ENCODE results near the gene GMPPA. TPM values are rescaled to one million over a fixed set of nuclear protein-coding genes. Genes with fewer than 3 reads are reported as not detected.
A peak's percentile ranks its signal among the peaks of the same experiment; 100 is the strongest.

The GMPPA gene
- total and polyA plus RNA-seq, 4 donors: 19.0 to 29.8 (median 21.4) TPM

GRCh38 chr2:219536967-219537366 is 38.3 kb downstream of the GMPPA start:
- peak overlapping the region; percentile 93 for H3K27ac ChIP-seq (ENCODE audit: low read depth, low read length)
- no peaks in the 10 kb centered on the region for H3K27me3 ChIP-seq (ENCODE audit: control insufficient read depth, insufficient read depth, low read length)
- H3K4me3 ChIP-seq (ENCODE audit: low read depth, low read length): no peak overlapping the region
- no peaks in the 10 kb centered on the region for H3K9me3 ChIP-seq (ENCODE audit: control insufficient read depth, insufficient read depth, low read length)
- no peak for DNase-seq (ENCODE audit: low read depth in 4 of 6, low spot score in 6 of 6)
- 63% methylated on average over 9 of the region's 9 CpGs for WGBS (ENCODE audit: insufficient coverage)
- H3K4me1 ChIP-seq (ENCODE audit: control insufficient read depth, insufficient read depth, low read length): peaks cover 54% of the 10 kb centered on the region
- peaks cover 70% of the 10 kb centered on the region for H3K36me3 ChIP-seq (ENCODE audit: control insufficient read depth, insufficient read depth, low read length)

GRCh38 chr2:219537657-219538488 is 39.2 kb downstream of the GMPPA start:
- DNase-seq (ENCODE audit: low read depth in 4 of 6, low spot score in 6 of 6): peak in 1 of 6 donors; percentile 64
- Histone ChIP-seq H3K4me3 (ENCODE audit: low read depth, low read length) (no peak overlapping the region), H3K27ac (ENCODE audit: low read depth, low read length) (peak overlapping the region; percentile 93), H3K4me1 (ENCODE audit: control insufficient read depth, insufficient read depth, low read length) (peaks cover 62% of the 10 kb centered on the region), H3K9me3 (ENCODE audit: control insufficient read depth, insufficient read depth, low read length) (no peaks in the 10 kb centered on the region), H3K36me3 (ENCODE audit: control insufficient read depth, insufficient read depth, low read length) (peaks cover 67% of the 10 kb centered on the region), H3K27me3 (ENCODE audit: control insufficient read depth, insufficient read depth, low read length) (no peaks in the 10 kb centered on the region)
- 38% methylated on average over 9 of the region's 15 CpGs for WGBS (ENCODE audit: insufficient coverage)

- H3K27me3 ChIP-seq (ENCODE audit: control insufficient read depth, insufficient read depth, low read length): no peaks in the 10 kb centered on the region
- H3K36me3 ChIP-seq (ENCODE audit: control insufficient read depth, insufficient read depth, low read length): peaks cover 64% of the 10 kb centered on the region
- H3K4me1 ChIP-seq (ENCODE audit: control insufficient read depth, insufficient read depth, low read length): peaks cover 64% of the 10 kb centered on the region
- H3K9me3 ChIP-seq (ENCODE audit: control insufficient read depth, insufficient read depth, low read length): no peaks in the 10 kb centered on the region
- WGBS (ENCODE audit: insufficient coverage): 14% methylated on average over 3 of the region's 6 CpGs
- H3K4me3 ChIP-seq (ENCODE audit: low read depth, low read length): no peak overlapping the region
- DNase-seq (ENCODE audit: low read depth in 4 of 6, low spot score in 6 of 6): peak in 2 of 6 donors; percentile 66 to 87
- H3K27ac ChIP-seq (ENCODE audit: low read depth, low read length): peak overlapping the region; percentile 93
These were observed 39.8 kb downstream of the GMPPA start for GRCh38 chr2:219538504-219538951.

GRCh38 chr2:219538956-219539788 is 40.5 kb downstream of the GMPPA start:
- Histone ChIP-seq H3K9me3 (ENCODE audit: control insufficient read depth, insufficient read depth, low read length) (no peaks in the 10 kb centered on the region), H3K4me1 (ENCODE audit: control insufficient read depth, insufficient read depth, low read length) (peaks cover 66% of the 10 kb centered on the region), H3K27me3 (ENCODE audit: control insufficient read depth, insufficient read depth, low read length) (no peaks in the 10 kb centered on the region), H3K4me3 (ENCODE audit: low read depth, low read length) (no peak overlapping the region), H3K36me3 (ENCODE audit: control insufficient read depth, insufficient read depth, low read length) (peaks cover 61% of the 10 kb centered on the region), H3K27ac (ENCODE audit: low read depth, low read length) (peak overlapping the region; percentile 93)
- no peak for DNase-seq (ENCODE audit: low read depth in 4 of 6, low spot score in 6 of 6)
- 74% methylated on average over 32 of the region's 32 CpGs for WGBS (ENCODE audit: insufficient coverage)

- peak overlapping the region; percentile 93 for H3K27ac ChIP-seq (ENCODE audit: low read depth, low read length)
- 88% methylated on average over 46 of the region's 46 CpGs for WGBS (ENCODE audit: insufficient coverage)
- H3K4me3 ChIP-seq (ENCODE audit: low read depth, low read length): no peak overlapping the region
- H3K27me3 ChIP-seq (ENCODE audit: control insufficient read depth, insufficient read depth, low read length): no peaks in the 10 kb centered on the region
- DNase-seq (ENCODE audit: low read depth in 4 of 6, low spot score in 6 of 6): no peak
- no peaks in the 10 kb centered on the region for H3K9me3 ChIP-seq (ENCODE audit: control insufficient read depth, insufficient read depth, low read length)
- H3K4me1 ChIP-seq (ENCODE audit: control insufficient read depth, insufficient read depth, low read length): peaks cover 69% of the 10 kb centered on the region
- peaks cover 57% of the 10 kb centered on the region for H3K36me3 ChIP-seq (ENCODE audit: control insufficient read depth, insufficient read depth, low read length)
These were observed 41.4 kb downstream of the GMPPA start for GRCh38 chr2:219539926-219540678.

- no peak overlapping the region for H3K4me3 ChIP-seq (ENCODE audit: low read depth, low read length)
- WGBS (ENCODE audit: insufficient coverage): 89% methylated on average over 8 of the region's 12 CpGs
These were observed 42.3 kb downstream of the GMPPA start for GRCh38 chr2:219540784-219541504.

GRCh38 chr2:219541611-219542180 is 43.0 kb downstream of the GMPPA start:
- no peak overlapping the region for H3K27ac ChIP-seq (ENCODE audit: low read depth, low read length)

More at GRCh38 chr2:219540784-219541504, 42.3 kb downstream of the GMPPA start:
- no peak overlapping the region for H3K27ac ChIP-seq (ENCODE audit: low read depth, low read length)
- H3K9me3 ChIP-seq (ENCODE audit: control insufficient read depth, insufficient read depth, low read length): no peaks in the 10 kb centered on the region
- H3K4me1 ChIP-seq (ENCODE audit: control insufficient read depth, insufficient read depth, low read length): peaks cover 76% of the 10 kb centered on the region
- no peaks in the 10 kb centered on the region for H3K27me3 ChIP-seq (ENCODE audit: control insufficient read depth, insufficient read depth, low read length)
- DNase-seq (ENCODE audit: low read depth in 4 of 6, low spot score in 6 of 6): no peak
- H3K36me3 ChIP-seq (ENCODE audit: control insufficient read depth, insufficient read depth, low read length): peaks cover 63% of the 10 kb centered on the region

GRCh38 chr2:219542931-219543595 is 44.4 kb downstream of the GMPPA start:
- peak in 1 of 6 donors; percentile 34 for DNase-seq (ENCODE audit: low read depth in 4 of 6, low spot score in 6 of 6)

More at GRCh38 chr2:219541611-219542180, 43.0 kb downstream of the GMPPA start:
- no peaks in the 10 kb centered on the region for H3K27me3 ChIP-seq (ENCODE audit: control insufficient read depth, insufficient read depth, low read length)
- H3K4me1 ChIP-seq (ENCODE audit: control insufficient read depth, insufficient read depth, low read length): peaks cover 72% of the 10 kb centered on the region
- H3K9me3 ChIP-seq (ENCODE audit: control insufficient read depth, insufficient read depth, low read length): no peaks in the 10 kb centered on the region
- peak overlapping the region; percentile 75 for H3K4me3 ChIP-seq (ENCODE audit: low read depth, low read length)
- peaks cover 61% of the 10 kb centered on the region for H3K36me3 ChIP-seq (ENCODE audit: control insufficient read depth, insufficient read depth, low read length)
- peak in 3 of 6 donors; percentile 51 to 91 (median 79) for DNase-seq (ENCODE audit: low read depth in 4 of 6, low spot score in 6 of 6)
- 7% methylated on average over 48 of the region's 48 CpGs for WGBS (ENCODE audit: insufficient coverage)

More at GRCh38 chr2:219542931-219543595, 44.4 kb downstream of the GMPPA start:
- H3K4me3 ChIP-seq (ENCODE audit: low read depth, low read length): peak overlapping the region; percentile 75
- under 1% methylated on average over 66 of the region's 66 CpGs for WGBS (ENCODE audit: insufficient coverage)
- no peaks in the 10 kb centered on the region for H3K27me3 ChIP-seq (ENCODE audit: control insufficient read depth, insufficient read depth, low read length)
- H3K9me3 ChIP-seq (ENCODE audit: control insufficient read depth, insufficient read depth, low read length): no peaks in the 10 kb centered on the region
- peaks cover 59% of the 10 kb centered on the region for H3K4me1 ChIP-seq (ENCODE audit: control insufficient read depth, insufficient read depth, low read length)
- peaks cover 59% of the 10 kb centered on the region for H3K36me3 ChIP-seq (ENCODE audit: control insufficient read depth, insufficient read depth, low read length)
- peak overlapping the region; percentile 91 for H3K27ac ChIP-seq (ENCODE audit: low read depth, low read length)

Measured in spinal cord (tissue), 10 donors.